ENCODE results near the gene TMC5. TPM values are rescaled to one million over a fixed set of nuclear protein-coding genes. Genes with fewer than 3 reads are reported as not detected.
A peak's percentile ranks its signal among the peaks of the same experiment; 100 is the strongest.

Gene TMC5
- total and polyA plus RNA-seq, 2 of the 13 experiments (the other 11 are each of a cell fraction or from before 2014, with no cell fraction given) = 0.09 to 0.41 TPM

- TF ChIP-seq RBFOX2 (IDR thresholded peaks at IDR 0.05; ENCODE audit: low read depth, low read length) (no peak), ZNF562 (CRISPR knock-in tag; IDR thresholded peaks at IDR 0.05; ENCODE audit: borderline replicate concordance) (no peak), ZNF547 (CRISPR knock-in tag; IDR thresholded peaks at IDR 0.05) (no peak), ZNF205 (CRISPR knock-in tag; IDR thresholded peaks at IDR 0.05) (no peak), ZNF883 (CRISPR knock-in tag; IDR thresholded peaks at IDR 0.05; ENCODE audit: not compliant biosample characterization) (no peak), ZNF382 (CRISPR knock-in tag; IDR thresholded peaks at IDR 0.05; ENCODE audit: borderline replicate concordance) (no peak), ZNF468 (CRISPR knock-in tag; IDR thresholded peaks at IDR 0.05) (no peak), NFE2 (CRISPR knock-in tag; IDR thresholded peaks at IDR 0.05) (no peak), NR2C2 (CRISPR knock-in tag; IDR thresholded peaks at IDR 0.05; ENCODE audit: borderline replicate concordance) (no peak), FOSL2 (CRISPR knock-in tag; IDR thresholded peaks at IDR 0.05) (no peak), NFE2L2 (IDR thresholded peaks at IDR 0.05; ENCODE audit: low read length) (no peak), POLR2A (IDR thresholded peaks at IDR 0.05; ENCODE audit: insufficient read depth in 1 of 2, low read depth in 2 of 2, low read length in 2 of 2) (0 out of 4 replicates have a peak, but pooled peaks of 1 of the 2 experiments have one; percentile 32), WIZ (CRISPR knock-in tag; IDR thresholded peaks at IDR 0.05) (no peak), LBX2 (CRISPR knock-in tag; IDR thresholded peaks at IDR 0.05; ENCODE audit: borderline replicate concordance) (no peak), ZNF737 (CRISPR knock-in tag; IDR thresholded peaks at IDR 0.05; ENCODE audit: borderline replicate concordance) (no peak), ATAD3A (CRISPR knock-in tag; IDR thresholded peaks at IDR 0.05) (no peak), ZNF609 (CRISPR knock-in tag; IDR thresholded peaks at IDR 0.05; ENCODE audit: borderline replicate concordance) (no peak), ZNF652 (CRISPR knock-in tag; IDR thresholded peaks at IDR 0.05; ENCODE audit: borderline replicate concordance, low read depth) (no peak), HOXA3 (CRISPR knock-in tag; IDR thresholded peaks at IDR 0.05) (no peak), ZNF530 (CRISPR knock-in tag; IDR thresholded peaks at IDR 0.05; ENCODE audit: low read depth) (no peak), IKZF1 (IDR thresholded peaks at IDR 0.05) (no peak), BHLHE40 (IDR thresholded peaks at IDR 0.05; ENCODE audit: low read length) (no peak), ZFP62 (CRISPR knock-in tag; IDR thresholded peaks at IDR 0.05) (no peak), HIVEP1 (CRISPR knock-in tag; IDR thresholded peaks at IDR 0.05) (no peak)
- TF ChIP-seq, protein P1, sequence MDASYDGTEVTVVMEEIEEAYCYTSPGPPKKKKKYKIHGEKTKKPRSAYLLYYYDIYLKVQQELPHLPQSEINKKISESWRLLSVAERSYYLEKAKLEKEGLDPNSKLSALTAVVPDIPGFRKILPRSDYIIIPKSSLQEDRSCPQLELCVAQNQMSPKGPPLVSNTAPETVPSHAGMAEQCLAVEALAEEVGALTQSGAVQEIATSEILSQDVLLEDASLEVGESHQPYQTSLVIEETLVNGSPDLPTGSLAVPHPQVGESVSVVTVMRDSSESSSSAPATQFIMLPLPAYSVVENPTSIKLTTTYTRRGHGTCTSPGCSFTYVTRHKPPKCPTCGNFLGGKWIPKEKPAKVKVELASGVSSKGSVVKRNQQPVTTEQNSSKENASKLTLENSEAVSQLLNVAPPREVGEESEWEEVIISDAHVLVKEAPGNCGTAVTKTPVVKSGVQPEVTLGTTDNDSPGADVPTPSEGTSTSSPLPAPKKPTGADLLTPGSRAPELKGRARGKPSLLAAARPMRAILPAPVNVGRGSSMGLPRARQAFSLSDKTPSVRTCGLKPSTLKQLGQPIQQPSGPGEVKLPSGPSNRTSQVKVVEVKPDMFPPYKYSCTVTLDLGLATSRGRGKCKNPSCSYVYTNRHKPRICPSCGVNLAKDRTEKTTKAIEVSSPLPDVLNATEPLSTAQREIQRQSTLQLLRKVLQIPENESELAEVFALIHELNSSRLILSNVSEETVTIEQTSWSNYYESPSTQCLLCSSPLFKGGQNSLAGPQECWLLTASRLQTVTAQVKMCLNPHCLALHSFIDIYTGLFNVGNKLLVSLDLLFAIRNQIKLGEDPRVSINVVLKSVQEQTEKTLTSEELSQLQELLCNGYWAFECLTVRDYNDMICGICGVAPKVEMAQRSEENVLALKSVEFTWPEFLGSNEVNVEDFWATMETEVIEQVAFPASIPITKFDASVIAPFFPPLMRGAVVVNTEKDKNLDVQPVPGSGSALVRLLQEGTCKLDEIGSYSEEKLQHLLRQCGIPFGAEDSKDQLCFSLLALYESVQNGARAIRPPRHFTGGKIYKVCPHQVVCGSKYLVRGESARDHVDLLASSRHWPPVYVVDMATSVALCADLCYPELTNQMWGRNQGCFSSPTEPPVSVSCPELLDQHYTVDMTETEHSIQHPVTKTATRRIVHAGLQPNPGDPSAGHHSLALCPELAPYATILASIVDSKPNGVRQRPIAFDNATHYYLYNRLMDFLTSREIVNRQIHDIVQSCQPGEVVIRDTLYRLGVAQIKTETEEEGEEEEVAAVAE (CRISPR knock-in tag; IDR thresholded peaks at IDR 0.05; ENCODE audit: borderline replicate concordance) = no peak
Measured at GRCh38 chr16:19523184-19523558, 105.5 kb downstream of the TMC5 start (continued).
